H9 (cell line): Measurements from ENCODE around the gene SVEP1. TPM values are rescaled to one million over a fixed set of nuclear protein-coding genes. Genes with fewer than 3 reads are reported as not detected.

Source experiments
- DNase-seq: peaks from one replicate; pipeline ENCODE4 v3.0.0-alpha.2; 2017
- H2AFZ ChIP-seq: one replicate; pipeline ENCODE4 v1.6.1; 2013; ENCODE audit warnings: mild to moderate bottlenecking, low read length, control low read depth, moderate library complexity
- H2AK5ac ChIP-seq: 2 replicates; pipeline ENCODE4 v1.6.1; 2013; ENCODE audit warnings: low read length, control low read depth, mixed read lengths; ENCODE audit not compliant: insufficient read length
- H2BK120ac ChIP-seq: one replicate; pipeline ENCODE4 v1.6.1; 2013; ENCODE audit warnings: low read depth, mild to moderate bottlenecking, low read length, control low read depth, inconsistent platforms; ENCODE audit not compliant: poor library complexity, severe bottlenecking
- H2BK12ac ChIP-seq: 2 replicates; pipeline ENCODE4 v1.6.1; 2013; ENCODE audit warnings: low read length, control low read depth, mixed read lengths, low read depth; ENCODE audit not compliant: insufficient read length
- H2BK15ac ChIP-seq: 2 replicates; pipeline ENCODE4 v1.6.1; 2013; ENCODE audit warnings: low read depth, low read length, control low read depth
- H2BK20ac ChIP-seq: one replicate; pipeline ENCODE4 v1.6.1; 2013; ENCODE audit warnings: low read depth, mild to moderate bottlenecking, low read length, control low read depth, inconsistent platforms; ENCODE audit not compliant: poor library complexity, severe bottlenecking
- H2BK5ac ChIP-seq: 2 replicates; pipeline ENCODE4 v1.6.1; 2013; ENCODE audit warnings: low read length, control low read depth, mixed read lengths; ENCODE audit not compliant: insufficient read length
- H3K14ac ChIP-seq: 2 replicates; pipeline ENCODE4 v1.6.1; 2013; ENCODE audit warnings: low read length, control low read depth; ENCODE audit not compliant: insufficient read depth
- H3K18ac ChIP-seq: 2 replicates; pipeline ENCODE4 v1.6.1; 2013; ENCODE audit warnings: low read depth, mild to moderate bottlenecking, mixed read lengths, low read length, control low read depth; ENCODE audit not compliant: insufficient read length
- H3K23ac ChIP-seq: 2 replicates; pipeline ENCODE4 v1.6.1; 2013; ENCODE audit warnings: low read length, control low read depth, mixed read lengths, low read depth; ENCODE audit not compliant: insufficient read length
- H3K23me2 ChIP-seq: 2 replicates; pipeline ENCODE4 v1.6.1; 2013; ENCODE audit warnings: low read depth, mild to moderate bottlenecking, mixed read lengths, low read length, control low read depth; ENCODE audit not compliant: insufficient read length, poor library complexity, severe bottlenecking
- H3K27ac ChIP-seq: 2 replicates; pipeline ENCODE4 v1.5.1; 2013; ENCODE audit warnings: low read length, control low read depth, mixed read lengths, low read depth; ENCODE audit not compliant: insufficient read length
- H3K27me3 ChIP-seq: 2 replicates; pipeline ENCODE4 v1.6.1; 2013; ENCODE audit warnings: low read length, control low read depth, inconsistent platforms; ENCODE audit not compliant: insufficient read depth
- H3K4ac ChIP-seq: 2 replicates; pipeline ENCODE4 v1.6.1; 2013; ENCODE audit warnings: low read depth, mild to moderate bottlenecking, control low read depth, inconsistent platforms, low read length, moderate library complexity
- H3K4me1 ChIP-seq: 2 replicates; pipeline ENCODE4 v1.6.1; 2013; ENCODE audit warnings: low read length, control low read depth, inconsistent platforms; ENCODE audit not compliant: insufficient read depth
- H3K4me2 ChIP-seq: 2 replicates; pipeline ENCODE4 v1.6.1; 2013; ENCODE audit warnings: low read length, control low read depth, mixed read lengths; ENCODE audit not compliant: insufficient read length, insufficient read depth
- H3K56ac ChIP-seq: 2 replicates; pipeline ENCODE4 v1.6.1; 2013; ENCODE audit warnings: low read depth, mild to moderate bottlenecking, mixed read lengths, low read length, control low read depth; ENCODE audit not compliant: insufficient read length
- H3K79me1 ChIP-seq: 2 replicates; pipeline ENCODE4 v1.6.1; 2013; ENCODE audit warnings: low read depth, mild to moderate bottlenecking, moderate library complexity, low read length, control low read depth, inconsistent platforms; ENCODE audit not compliant: insufficient read depth, poor library complexity, severe bottlenecking
- H3K79me2 ChIP-seq: 2 replicates; pipeline ENCODE4 v1.6.1; 2013; ENCODE audit warnings: low read length, control low read depth, inconsistent platforms; ENCODE audit not compliant: insufficient read depth
- H3K9ac ChIP-seq: 2 replicates; pipeline ENCODE4 v1.6.1; 2013; ENCODE audit warnings: low read length, control low read depth, mixed read lengths; ENCODE audit not compliant: insufficient read length; ENCODE audit errors: extremely low read depth
- H3K9me3 ChIP-seq: one replicate; pipeline ENCODE4 v1.6.1; 2013; ENCODE audit warnings: low read depth, low read length, inconsistent platforms; ENCODE audit not compliant: control insufficient read depth
- H3T11ph ChIP-seq: one replicate; pipeline ENCODE4 v1.6.1; 2013; ENCODE audit warnings: mild to moderate bottlenecking, low read length, control low read depth, inconsistent platforms
- H4K20me1 ChIP-seq: one replicate; pipeline ENCODE4 v1.6.1; 2013; ENCODE audit not compliant: control insufficient read depth, insufficient read length, insufficient read depth
- H4K5ac ChIP-seq: 2 replicates; pipeline ENCODE4 v1.6.1; 2013; ENCODE audit warnings: low read depth, mild to moderate bottlenecking, mixed read lengths, low read length, control low read depth; ENCODE audit not compliant: insufficient read length
- H4K8ac ChIP-seq: replicated peaks from 2 replicates; pipeline ENCODE4 v1.6.1; 2013; ENCODE audit warnings: low read length, control low read depth, mixed read lengths, low read depth; ENCODE audit not compliant: insufficient read length
- H4K91ac ChIP-seq: 2 replicates; pipeline ENCODE4 v1.6.1; 2013; ENCODE audit warnings: low read depth, mild to moderate bottlenecking, moderate library complexity, mixed read lengths, low read length, control low read depth; ENCODE audit not compliant: insufficient read length
- H3K27ac Mint-ChIP-seq, 3 experiments: 2 replicates in 2 of 3; 3 replicates in 1 of 3; pipeline ENCODE4 v1.8.0; 2020 to 2021; ENCODE audit warnings: mixed read lengths in 3 of 3, mild to moderate bottlenecking in 1 of 3, moderate library complexity in 1 of 3
- H3K27me3 Mint-ChIP-seq: 2 replicates; pipeline ENCODE4 v1.8.0; 2021; ENCODE audit warnings: low read depth, mild to moderate bottlenecking, moderate library complexity, mixed read lengths
- H3K36me3 Mint-ChIP-seq, 3 experiments: 2 replicates in 2 of 3; 3 replicates in 1 of 3; pipeline ENCODE4 v1.8.0; 2020 to 2021; ENCODE audit warnings: low read depth in 3 of 3, mixed read lengths in 3 of 3; ENCODE audit not compliant: insufficient read depth in 1 of 3
- H3K4me1 Mint-ChIP-seq, 2 experiments: 2 replicates each; pipeline ENCODE4 v1.8.0; 2020; ENCODE audit warnings: mixed read lengths in 2 of 2
- H3K4me3 Mint-ChIP-seq, 2 experiments: 2 replicates in 1 of 2; 3 replicates in 1 of 2; pipeline ENCODE4 v1.8.0; 2020 to 2021; ENCODE audit warnings: mild to moderate bottlenecking in 2 of 2, mixed read lengths in 2 of 2, moderate library complexity in 1 of 2
- H3K9me3 Mint-ChIP-seq, 2 experiments: 2 replicates in 1 of 2; 3 replicates in 1 of 2; pipeline ENCODE4 v1.8.0; 2020; ENCODE audit warnings: mild to moderate bottlenecking in 2 of 2, mixed read lengths in 2 of 2, moderate library complexity in 1 of 2
- CTCF ChIP-seq: fragments of 200-600 bp; sonication (generic); conservative IDR thresholded peaks from 3 replicates; pipeline ENCODE4 v1.8.0; 2021; ENCODE audit warnings: antibody characterized with exemption, mild to moderate bottlenecking
- WGBS: extraction: QIAGEN DNeasy Blood & Tissue Kit; methylation state at CpG from one replicate; pipeline ENCODE4 v1.1.7; 2013; ENCODE audit warnings: missing lambda C conversion rate, low lambda C conversion rate, mixed read lengths; ENCODE audit not compliant: insufficient read length; ENCODE audit errors: extremely low coverage; 5-methylcytosine and 5-hydroxymethylcytosine counted together
- total RNA-seq: library from RNA; stranded (reverse); gene quantifications from 2 replicates; pipeline ENCODE4 v1.2.1, GENCODE V29; 2021

SVEP1 gene
- total RNA-seq, 1 experiment from 2014 or later = 0.17 TPM

GRCh38 chr9:110440796-110441195 lies 138.7 kb downstream of the SVEP1 start:
- no peaks in the 10 kb centered on the region for H3K79me1 ChIP-seq
- WGBS = no CpG with 5 or more reads among the region's 3 CpGs
- H3K27me3 Mint-ChIP-seq = no peaks in the 10 kb centered on the region

More at GRCh38 chr9:110440796-110441195, 138.7 kb downstream of the SVEP1 start:
- Histone ChIP-seq H3K27ac (no peak overlapping the region), H2BK20ac (no peak overlapping the region), H3K4me1 (no peaks in the 10 kb centered on the region), H3K79me2 (no peaks in the 10 kb centered on the region), H3K27me3 (no peaks in the 10 kb centered on the region), H2AFZ (no peak overlapping the region), H3K9ac (no peak overlapping the region), H4K8ac (no peak overlapping the region), H3K23ac (no peak overlapping the region), H3T11ph (no peak overlapping the region), H3K56ac (no peak overlapping the region), H2BK120ac (no peak overlapping the region), H3K4me2 (no peak overlapping the region), H4K91ac (no peak overlapping the region), H4K5ac (no peak overlapping the region), H3K9me3 (no peaks in the 10 kb centered on the region), H2BK12ac (no peak overlapping the region), H2BK5ac (no peak overlapping the region), H4K20me1 (no peaks in the 10 kb centered on the region), H3K18ac (no peak overlapping the region), H2AK5ac (no peak overlapping the region), H3K14ac (no peak overlapping the region), H3K23me2 (no peaks in the 10 kb centered on the region), H3K4ac (no peak overlapping the region), H2BK15ac (no peak overlapping the region)
- no peak for TF ChIP-seq CTCF
- H3K9me3 Mint-ChIP-seq = no peaks in the 10 kb centered on the region
- no peak overlapping the region for H3K4me3 Mint-ChIP-seq
- no peak overlapping the region for H3K27ac Mint-ChIP-seq
- H3K36me3 Mint-ChIP-seq = no peaks in the 10 kb centered on the region
- no peaks in the 10 kb centered on the region for H3K4me1 Mint-ChIP-seq
- DNase-seq = no peak
